HepG2 (cell line): ENCODE data around the gene TPPP2. TPM values are rescaled to one million over a fixed set of nuclear protein-coding genes. Genes with fewer than 3 reads are reported as not detected.

Experiments used
- CENPBD1 ChIP-seq: sonication (generic); formaldehyde crosslinking; IDR thresholded peaks from 2 replicates; pipeline ENCODE4 v1.8.0; 2022; ENCODE audit warnings: missing genetic modification reagents, low read depth, mild to moderate bottlenecking, borderline replicate concordance
- ELF4 ChIP-seq: sonication (generic); formaldehyde crosslinking; IDR thresholded peaks from 2 replicates; pipeline ENCODE4 v1.5.0; 2020; ENCODE audit warnings: missing genetic modification reagents, mild to moderate bottlenecking, moderate library complexity, borderline replicate concordance
- FOSL2 ChIP-seq: sonication (generic); formaldehyde crosslinking; IDR thresholded peaks from 2 replicates; pipeline ENCODE4 v1.4.0; 2020; ENCODE audit warnings: missing genetic modification reagents
- FOXK2 ChIP-seq: fragments of 450-650 bp; IDR thresholded peaks from 2 replicates; pipeline ENCODE4 v1.6.1; 2016
- GPN1 ChIP-seq: sonication (generic); formaldehyde crosslinking; IDR thresholded peaks from 2 replicates; pipeline ENCODE4 v1.5.1; 2020; ENCODE audit warnings: missing genetic modification reagents, borderline replicate concordance
- GTF3A ChIP-seq: sonication (generic); formaldehyde crosslinking; conservative IDR thresholded peaks from 2 replicates; pipeline ENCODE4 v1.4.0; 2020; ENCODE audit warnings: mild to moderate bottlenecking, missing genetic modification reagents
- KDM2A ChIP-seq: sonication (generic); formaldehyde crosslinking; IDR thresholded peaks from 2 replicates; pipeline ENCODE4 v1.4.0; 2020; ENCODE audit warnings: low read depth, missing genetic modification reagents, borderline replicate concordance
- NPAS2 ChIP-seq: sonication (generic); formaldehyde crosslinking; IDR thresholded peaks from 2 replicates; pipeline ENCODE4 v1.8.0; 2022; ENCODE audit warnings: mild to moderate bottlenecking, missing genetic modification reagents, borderline replicate concordance
- PHB2 ChIP-seq: fragments of 450-650 bp; IDR thresholded peaks from 2 replicates; pipeline ENCODE4 v1.6.1; 2018; ENCODE audit not compliant: partially characterized antibody
- RNF219 ChIP-seq: sonication (generic); formaldehyde crosslinking; IDR thresholded peaks from 2 replicates; pipeline ENCODE4 v1.5.0; 2020; ENCODE audit warnings: mild to moderate bottlenecking, missing genetic modification reagents
- SOX13 ChIP-seq, 3 experiments: fragments of 450-650 bp in 1 of 3; sonication (generic) in 1 of 3; formaldehyde crosslinking in 1 of 3; IDR thresholded peaks in 2 of 3; conservative IDR thresholded peaks in 1 of 3; 2 replicates each; pipeline versions ENCODE4 v1.5.0 to v1.6.1; 2016 to 2020; ENCODE audit warnings: antibody characterized with exemption in 1 of 3, mild to moderate bottlenecking in 1 of 3, missing compliant biosample characterization in 1 of 3, missing genetic modification reagents in 1 of 3, moderate library complexity in 1 of 3
- SOX5 ChIP-seq: IDR thresholded peaks from 2 replicates; pipeline ENCODE4 v1.6.1; 2016; ENCODE audit warnings: borderline replicate concordance
- TEF ChIP-seq: sonication (generic); formaldehyde crosslinking; IDR thresholded peaks from 2 replicates; pipeline ENCODE4 v1.5.0; 2020; ENCODE audit warnings: missing genetic modification reagents
- THAP8 ChIP-seq: sonication (generic); formaldehyde crosslinking; IDR thresholded peaks from 2 replicates; pipeline ENCODE4 v1.5.1; 2020; ENCODE audit warnings: missing genetic modification reagents, mild to moderate bottlenecking, borderline replicate concordance
- ZFP36L2 ChIP-seq: sonication (generic); formaldehyde crosslinking; IDR thresholded peaks from 2 replicates; pipeline ENCODE4 v1.4.0; 2020; ENCODE audit warnings: missing genetic modification reagents
- ZNF558 ChIP-seq: sonication (generic); formaldehyde crosslinking; IDR thresholded peaks from 2 replicates; pipeline ENCODE4 v1.9.0; 2022; ENCODE audit warnings: mild to moderate bottlenecking, missing genetic modification reagents, borderline replicate concordance
- ZNF607 ChIP-seq: sonication (generic); formaldehyde crosslinking; IDR thresholded peaks from 2 replicates; pipeline ENCODE4 v1.5.1; 2020; ENCODE audit warnings: missing genetic modification reagents, mild to moderate bottlenecking, borderline replicate concordance
- ZNF687 ChIP-seq: sonication (generic); formaldehyde crosslinking; IDR thresholded peaks from 2 replicates; pipeline ENCODE4 v1.5.1; 2020; ENCODE audit warnings: mild to moderate bottlenecking, missing genetic modification reagents, moderate library complexity
- ZNF761 ChIP-seq: sonication (generic); formaldehyde crosslinking; conservative IDR thresholded peaks from 2 replicates; pipeline ENCODE4 v1.4.0; 2020; ENCODE audit warnings: mild to moderate bottlenecking, missing genetic modification reagents
- ZNF83 ChIP-seq: sonication (generic); formaldehyde crosslinking; IDR thresholded peaks from 2 replicates; pipeline ENCODE4 v1.4.0; 2020; ENCODE audit warnings: missing genetic modification reagents, mild to moderate bottlenecking, borderline replicate concordance
- polyA plus RNA-seq, 8 experiments: library from polyadenylated mRNA; depleted of rRNA in 3 of 8; stranded (reverse) in 7 of 8; unstranded in 1 of 8; fragments of >200 nt; fragmentation: Illumina TruSeq in 4 of 8; extraction: Trizol in 4 of 8; gene quantifications; 2 replicates each; pipeline versions ENCODE4 v1.2.1 to v1.2.3, GENCODE V29; 2011 to 2016; ENCODE audit warnings: low read depth in 4 of 8, missing spikeins in 1 of 8, mixed read lengths in 1 of 8; ENCODE audit not compliant: insufficient read depth in 1 of 8
- total RNA-seq, 5 experiments: library from RNA; depleted of rRNA; stranded (reverse); fragments of >200 nt; fragmentation: Illumina TruSeq; extraction: Trizol; gene quantifications; 2 replicates each; pipeline ENCODE4 v1.2.3, GENCODE V29; 2016; ENCODE audit warnings: low read depth in 1 of 5

TPPP2 gene
- total and polyA plus RNA-seq, 2 of the 13 experiments (the other 11 are each of a cell fraction or from before 2014, with no cell fraction given), result 0.58 to 4.2 TPM

GRCh38 chr14:21053184-21054122 lies 23.4 kb downstream of the TPPP2 start (continued):
- TF ChIP-seq ELF4 (CRISPR knock-in tag) (peak; percentile 21; the same call in 1 of the 2 replicates), ZFP36L2 (CRISPR knock-in tag) (no peak), ZNF607 (CRISPR knock-in tag) (peak; percentile 45; the same call in 1 of the 2 replicates), RNF219 (no peak), ZNF761 (CRISPR knock-in tag) (no peak), GTF3A (CRISPR knock-in tag) (no peak), NPAS2 (CRISPR knock-in tag) (no peak), ZNF558 (CRISPR knock-in tag) (no peak), PHB2 (no peak), ZNF83 (CRISPR knock-in tag) (no peak), ZNF687 (peak; percentile 72), THAP8 (CRISPR knock-in tag) (no peak), GPN1 (CRISPR knock-in tag) (no peak), SOX5 (CRISPR knock-in tag) (no peak), CENPBD1 (CRISPR knock-in tag) (no peak), FOSL2 (CRISPR knock-in tag) (no peak), SOX13 (IDR thresholded peaks at IDR 0.05) (no peak), SOX13 (CRISPR knock-in tag; conservative IDR thresholded peaks at IDR 0.05 in 1 of 2, IDR thresholded peaks at IDR 0.05 in 1 of 2) (peak in 1 of 2 experiments; percentile 16; a peak in 1 of 4 replicates), TEF (CRISPR knock-in tag) (no peak), KDM2A (CRISPR knock-in tag) (no peak), FOXK2 (no peak)
